Measurements from ENCODE around the gene CYB5B. TPM values are rescaled to one million over a fixed set of nuclear protein-coding genes. Genes with fewer than 3 reads are reported as not detected.
"Not testable (repeated sequence)": the region's sequence is repeated elsewhere in the genome, so short reads cannot be mapped to it uniquely, and the experiment has no call there.

Gene CYB5B
- total RNA-seq, 1 donor from 2014 or later = 27.7 TPM

DNA sequence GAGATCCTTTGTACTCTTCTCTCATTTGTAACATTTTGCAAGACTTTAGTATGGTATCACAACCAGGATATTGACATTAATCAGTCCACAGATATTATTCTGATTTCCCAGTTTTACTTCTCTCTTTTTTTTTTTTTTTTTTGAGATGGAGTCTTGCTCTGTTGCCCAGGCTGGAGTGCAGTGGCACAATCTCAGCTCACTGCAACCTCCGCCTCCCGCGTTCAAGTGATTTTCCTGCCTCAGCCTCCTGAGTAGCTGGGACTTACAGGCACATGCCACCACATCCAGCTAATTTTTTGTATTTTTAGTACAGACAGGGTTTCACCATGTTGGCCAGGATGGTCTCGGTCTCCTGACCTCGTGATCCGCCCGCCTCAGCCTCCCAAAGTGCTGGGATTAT lies 16.6 kb downstream of the CYB5B start:
- not testable (repeated sequence) for H3K36me3 ChIP-seq (ENCODE audit: control insufficient read depth in 3 of 3, insufficient read depth in 3 of 3, low read length in 3 of 3); H3K4me1 ChIP-seq (ENCODE audit: control insufficient read depth in 3 of 3, insufficient read depth in 3 of 3, low read length in 3 of 3); H3K27me3 ChIP-seq (ENCODE audit: control insufficient read depth in 3 of 3, insufficient read depth in 3 of 3, low read length in 3 of 3); H3K9ac ChIP-seq (ENCODE audit: low read depth in 1 of 3, low read length in 3 of 3); H3K4me3 ChIP-seq (ENCODE audit: low read length in 3 of 3); H3K9me3 ChIP-seq (ENCODE audit: control insufficient read depth in 3 of 3, low read length in 3 of 3); H3K27ac ChIP-seq (ENCODE audit: low read depth, low read length)

GRCh38 chr16:69443927-69444631 lies 19.7 kb downstream of the CYB5B start:
- H3K4me3 ChIP-seq (ENCODE audit: low read length in 3 of 3) = peak overlapping the region; percentile 39 to 67 (median 47)
- H3K4me1 ChIP-seq (ENCODE audit: control insufficient read depth in 3 of 3, insufficient read depth in 3 of 3, low read length in 3 of 3) = peaks cover 9 to 13% (median 12%) of the 10 kb centered on the region in 3 donors
- no peaks in the 10 kb centered on the region for H3K27me3 ChIP-seq (ENCODE audit: control insufficient read depth in 3 of 3, insufficient read depth in 3 of 3, low read length in 3 of 3)
- peaks cover 0 to 6% (median 0%) of the 10 kb centered on the region in 3 donors for H3K36me3 ChIP-seq (ENCODE audit: control insufficient read depth in 3 of 3, insufficient read depth in 3 of 3, low read length in 3 of 3)
- no peaks in the 10 kb centered on the region for H3K9me3 ChIP-seq (ENCODE audit: control insufficient read depth in 3 of 3, low read length in 3 of 3)
- H3K27ac ChIP-seq (ENCODE audit: low read depth, low read length) = peak overlapping the region; percentile 83
- peak overlapping the region; percentile 37 to 54 (median 51) for H3K9ac ChIP-seq (ENCODE audit: low read depth in 1 of 3, low read length in 3 of 3)

- H3K9ac ChIP-seq (ENCODE audit: low read depth in 1 of 3, low read length in 3 of 3) = peak overlapping the region; percentile 51 to 73 (median 54)
- H3K27me3 ChIP-seq (ENCODE audit: control insufficient read depth in 3 of 3, insufficient read depth in 3 of 3, low read length in 3 of 3) = no peaks in the 10 kb centered on the region
- peak overlapping the region; percentile 83 for H3K27ac ChIP-seq (ENCODE audit: low read depth, low read length)
- no peaks in the 10 kb centered on the region for H3K9me3 ChIP-seq (ENCODE audit: control insufficient read depth in 3 of 3, low read length in 3 of 3)
- H3K4me3 ChIP-seq (ENCODE audit: low read length in 3 of 3) = peak overlapping the region; percentile 37 to 47 (median 39)
- peaks cover 12 to 19% (median 14%) of the 10 kb centered on the region in 3 donors for H3K4me1 ChIP-seq (ENCODE audit: control insufficient read depth in 3 of 3, insufficient read depth in 3 of 3, low read length in 3 of 3)
- H3K36me3 ChIP-seq (ENCODE audit: control insufficient read depth in 3 of 3, insufficient read depth in 3 of 3, low read length in 3 of 3) = peaks cover 0 to 6% (median 0%) of the 10 kb centered on the region in 3 donors
Observed at GRCh38 chr16:69444873-69445517, 20.6 kb downstream of the CYB5B start.

GRCh38 chr16:69448470-69449193 lies 24.2 kb downstream of the CYB5B start:
- Histone ChIP-seq H3K9ac (ENCODE audit: low read depth in 1 of 3, low read length in 3 of 3) (peak overlapping the region in 1 of 3 donors; percentile 38), H3K4me1 (ENCODE audit: control insufficient read depth in 3 of 3, insufficient read depth in 3 of 3, low read length in 3 of 3) (peaks cover 12 to 19% (median 14%) of the 10 kb centered on the region in 3 donors), H3K4me3 (ENCODE audit: low read length in 3 of 3) (peak overlapping the region in 1 of 3 donors; percentile 15), H3K27ac (ENCODE audit: low read depth, low read length) (peak overlapping the region; percentile 6), H3K36me3 (ENCODE audit: control insufficient read depth in 3 of 3, insufficient read depth in 3 of 3, low read length in 3 of 3) (peaks cover 0 to 4% (median 0%) of the 10 kb centered on the region in 3 donors), H3K27me3 (ENCODE audit: control insufficient read depth in 3 of 3, insufficient read depth in 3 of 3, low read length in 3 of 3) (no peaks in the 10 kb centered on the region), H3K9me3 (ENCODE audit: control insufficient read depth in 3 of 3, low read length in 3 of 3) (no peaks in the 10 kb centered on the region)

GRCh38 chr16:69451166-69451565 lies 26.7 kb downstream of the CYB5B start:
- Histone ChIP-seq H3K4me1 (ENCODE audit: control insufficient read depth in 3 of 3, insufficient read depth in 3 of 3, low read length in 3 of 3) (peaks cover 5 to 15% (median 10%) of the 10 kb centered on the region in 3 donors), H3K27me3 (ENCODE audit: control insufficient read depth in 3 of 3, insufficient read depth in 3 of 3, low read length in 3 of 3) (no peaks in the 10 kb centered on the region), H3K27ac (ENCODE audit: low read depth, low read length) (no peak overlapping the region), H3K4me3 (ENCODE audit: low read length in 3 of 3) (no peak overlapping the region), H3K36me3 (ENCODE audit: control insufficient read depth in 3 of 3, insufficient read depth in 3 of 3, low read length in 3 of 3) (peaks cover 0 to 4% (median 0%) of the 10 kb centered on the region in 3 donors), H3K9me3 (ENCODE audit: control insufficient read depth in 3 of 3, low read length in 3 of 3) (no peaks in the 10 kb centered on the region), H3K9ac (ENCODE audit: low read depth in 1 of 3, low read length in 3 of 3) (no peak overlapping the region)

DNA sequence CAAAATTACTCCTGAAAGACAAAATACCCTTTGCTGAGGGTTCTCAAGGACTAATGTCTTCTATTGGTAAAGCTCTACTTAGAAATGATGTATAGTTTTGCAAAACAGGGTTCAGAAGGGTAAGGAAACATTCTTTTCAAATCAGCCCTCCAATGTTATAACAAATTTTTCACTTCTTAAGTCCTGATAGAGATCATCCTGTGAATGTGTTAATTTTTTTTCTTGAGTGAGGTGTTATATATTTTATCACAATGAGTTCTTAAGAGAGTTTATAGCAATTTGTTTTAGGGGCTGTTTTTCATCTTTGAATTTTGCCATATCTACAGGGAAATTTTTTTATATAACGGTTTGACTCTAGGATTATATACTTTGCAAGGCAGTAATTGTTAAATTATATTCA lies 29.5 kb downstream of the CYB5B start:
- no peaks in the 10 kb centered on the region for H3K27me3 ChIP-seq (ENCODE audit: control insufficient read depth in 3 of 3, insufficient read depth in 3 of 3, low read length in 3 of 3)
- peaks cover under 1 to 7% (median 5%) of the 10 kb centered on the region in 3 donors for H3K4me1 ChIP-seq (ENCODE audit: control insufficient read depth in 3 of 3, insufficient read depth in 3 of 3, low read length in 3 of 3)
- no peaks in the 10 kb centered on the region for H3K9me3 ChIP-seq (ENCODE audit: control insufficient read depth in 3 of 3, low read length in 3 of 3)
- no peaks in the 10 kb centered on the region for H3K36me3 ChIP-seq (ENCODE audit: control insufficient read depth in 3 of 3, insufficient read depth in 3 of 3, low read length in 3 of 3)
- no peak overlapping the region for H3K27ac ChIP-seq (ENCODE audit: low read depth, low read length)
- H3K9ac ChIP-seq (ENCODE audit: low read depth in 1 of 3, low read length in 3 of 3) = no peak overlapping the region
- no peak overlapping the region for H3K4me3 ChIP-seq (ENCODE audit: low read length in 3 of 3)

- peaks cover 2 to 15% (median 6%) of the 10 kb centered on the region in 3 donors for H3K36me3 ChIP-seq (ENCODE audit: control insufficient read depth in 3 of 3, insufficient read depth in 3 of 3, low read length in 3 of 3)
Observed at GRCh38 chr16:69463876-69464275, 39.5 kb downstream of the CYB5B start.

DNA sequence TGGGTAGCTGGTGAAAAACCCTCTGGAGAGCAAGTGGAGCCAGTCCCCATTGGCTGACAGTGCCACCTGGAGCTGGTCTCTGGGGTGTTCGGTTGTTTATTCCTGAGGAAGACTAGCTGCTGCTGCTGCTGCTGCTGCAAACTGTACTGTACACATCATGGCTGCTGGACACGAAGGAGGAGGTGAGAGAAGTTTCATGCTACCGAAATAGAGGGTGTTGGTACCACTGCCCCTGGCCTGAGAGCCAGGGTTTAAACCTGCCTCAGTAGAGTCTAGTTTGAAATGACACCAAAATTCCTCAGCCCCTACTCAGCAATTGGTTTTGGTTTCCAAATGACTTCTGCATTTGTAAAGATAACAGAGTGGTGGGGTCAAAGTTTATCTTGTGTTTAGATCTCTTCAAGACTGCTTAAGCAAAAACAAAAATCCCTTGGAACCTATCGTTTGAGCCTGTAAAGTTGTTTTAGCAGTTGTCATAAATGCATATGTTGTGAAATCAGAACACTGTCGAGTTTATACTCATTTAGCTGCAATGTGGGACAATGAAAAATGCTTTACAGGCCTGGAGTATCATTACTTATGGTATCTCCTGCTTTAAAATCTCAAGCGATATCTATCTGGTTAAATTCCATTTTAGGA lies 40.8 kb downstream of the CYB5B start:
- H3K27ac ChIP-seq (ENCODE audit: low read depth, low read length) = peak overlapping the region; percentile 17
- H3K36me3 ChIP-seq (ENCODE audit: control insufficient read depth in 3 of 3, insufficient read depth in 3 of 3, low read length in 3 of 3) = peaks cover 2 to 12% (median 6%) of the 10 kb centered on the region in 3 donors
- peaks cover 0 to 4% (median 0%) of the 10 kb centered on the region in 3 donors for H3K4me1 ChIP-seq (ENCODE audit: control insufficient read depth in 3 of 3, insufficient read depth in 3 of 3, low read length in 3 of 3)

More at GRCh38 chr16:69463876-69464275, 39.5 kb downstream of the CYB5B start:
- no peaks in the 10 kb centered on the region for H3K27me3 ChIP-seq (ENCODE audit: control insufficient read depth in 3 of 3, insufficient read depth in 3 of 3, low read length in 3 of 3)
- no peak overlapping the region for H3K9ac ChIP-seq (ENCODE audit: low read depth in 1 of 3, low read length in 3 of 3)
- no peak overlapping the region for H3K27ac ChIP-seq (ENCODE audit: low read depth, low read length)
- H3K9me3 ChIP-seq (ENCODE audit: control insufficient read depth in 3 of 3, low read length in 3 of 3) = no peaks in the 10 kb centered on the region
- H3K4me1 ChIP-seq (ENCODE audit: control insufficient read depth in 3 of 3, insufficient read depth in 3 of 3, low read length in 3 of 3) = no peaks in the 10 kb centered on the region
- no peak overlapping the region for H3K4me3 ChIP-seq (ENCODE audit: low read length in 3 of 3)

DNA sequence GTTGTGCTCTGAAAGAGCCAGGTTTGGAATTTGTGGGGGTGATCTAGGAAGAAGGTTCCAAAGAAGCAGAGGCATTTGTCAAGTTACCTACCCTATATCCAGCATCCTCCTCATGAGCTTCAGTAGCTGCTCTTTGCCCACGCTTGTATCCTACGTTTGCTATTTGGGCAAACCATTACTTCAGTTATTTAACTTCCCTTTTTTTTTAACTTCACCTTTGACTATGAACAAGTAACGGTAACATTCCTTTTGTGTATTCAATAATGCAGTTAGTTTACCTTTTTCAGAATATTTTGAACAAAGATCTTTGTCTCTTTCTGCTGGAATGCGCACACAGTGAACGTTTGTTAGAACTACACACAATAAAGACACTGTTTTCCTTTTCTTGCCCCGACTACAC lies 41.5 kb downstream of the CYB5B start:
- no peaks in the 10 kb centered on the region for H3K9me3 ChIP-seq (ENCODE audit: control insufficient read depth in 3 of 3, low read length in 3 of 3)
- no peaks in the 10 kb centered on the region for H3K27me3 ChIP-seq (ENCODE audit: control insufficient read depth in 3 of 3, insufficient read depth in 3 of 3, low read length in 3 of 3)
- H3K36me3 ChIP-seq (ENCODE audit: control insufficient read depth in 3 of 3, insufficient read depth in 3 of 3, low read length in 3 of 3) = peaks cover 2 to 7% (median 6%) of the 10 kb centered on the region in 3 donors
- no peak overlapping the region for H3K4me3 ChIP-seq (ENCODE audit: low read length in 3 of 3)
- H3K4me1 ChIP-seq (ENCODE audit: control insufficient read depth in 3 of 3, insufficient read depth in 3 of 3, low read length in 3 of 3) = peaks cover 0 to 4% (median 0%) of the 10 kb centered on the region in 3 donors
- H3K9ac ChIP-seq (ENCODE audit: low read depth in 1 of 3, low read length in 3 of 3) = no peak overlapping the region
- no peak overlapping the region for H3K27ac ChIP-seq (ENCODE audit: low read depth, low read length)

More for the DNA sequence above, 40.8 kb downstream of the CYB5B start:
- Histone ChIP-seq H3K9ac (ENCODE audit: low read depth in 1 of 3, low read length in 3 of 3) (no peak overlapping the region), H3K4me3 (ENCODE audit: low read length in 3 of 3) (no peak overlapping the region), H3K9me3 (ENCODE audit: control insufficient read depth in 3 of 3, low read length in 3 of 3) (no peaks in the 10 kb centered on the region), H3K27me3 (ENCODE audit: control insufficient read depth in 3 of 3, insufficient read depth in 3 of 3, low read length in 3 of 3) (no peaks in the 10 kb centered on the region)

Measured in skeletal muscle tissue (tissue), 4 donors.